ENCODE measurements around the gene CHURC1. TPM values are rescaled to one million over a fixed set of nuclear protein-coding genes. Genes with fewer than 3 reads are reported as not detected.

Gene CHURC1
- total and polyA plus RNA-seq, 2 of the 13 experiments (the other 11 are each of a cell fraction or from before 2014, with no cell fraction given), result 41.1 to 74.4 TPM

DNA sequence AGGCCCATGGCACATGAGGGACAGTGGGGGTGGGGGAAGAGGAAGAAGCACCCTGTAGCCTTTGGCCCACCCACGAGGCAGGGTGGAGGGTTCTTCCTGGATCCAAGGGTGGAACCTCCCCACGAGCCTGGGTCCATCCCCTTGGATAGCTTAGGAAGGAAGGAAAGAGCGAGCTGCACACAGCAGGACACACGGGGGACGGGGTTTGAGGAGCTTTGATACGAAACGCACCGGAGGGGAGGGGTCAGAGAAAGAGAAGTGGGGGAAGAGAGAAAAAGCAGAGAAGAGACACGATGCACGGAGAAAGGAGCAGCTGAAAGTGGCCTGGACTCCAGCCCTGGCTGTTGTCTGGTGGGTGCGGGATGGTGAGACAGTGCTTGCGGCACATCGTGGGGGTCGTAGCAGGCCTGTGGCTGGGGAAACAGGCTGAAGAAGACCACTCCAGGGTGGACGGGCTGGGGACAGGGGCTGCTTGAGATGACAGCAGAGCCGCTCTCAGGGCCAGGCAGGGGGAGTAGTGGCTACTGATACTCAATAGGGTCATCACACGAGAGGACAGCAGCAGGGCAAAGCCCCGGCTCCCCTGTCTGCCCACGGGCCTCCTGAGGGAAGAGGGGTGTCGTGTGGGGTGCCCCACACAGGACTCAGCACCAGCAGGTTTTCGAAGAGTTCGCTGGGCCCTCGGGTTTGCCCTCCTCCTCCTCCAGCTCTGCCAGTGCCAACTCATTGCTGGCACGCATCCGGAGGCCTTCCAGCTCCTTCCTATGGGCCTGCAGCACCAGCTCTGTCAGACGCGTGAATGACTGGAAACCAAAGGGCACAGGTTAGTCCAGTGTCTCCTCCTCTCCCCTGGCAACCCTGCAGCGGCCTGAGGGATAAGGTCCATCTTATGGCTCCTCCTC, 33.7 kb downstream of the CHURC1 start (continued):
- no peak for TF ChIP-seq ZNF362 (CRISPR knock-in tag; IDR thresholded peaks at IDR 0.05; ENCODE audit: borderline replicate concordance)
- no peak for TF ChIP-seq HDAC6 (IDR thresholded peaks at IDR 0.05; ENCODE audit: low read depth, low read length)
- no peak for TF ChIP-seq ZNF274 (CRISPR knock-in tag; IDR thresholded peaks at IDR 0.05)
- TF ChIP-seq, protein P1, sequence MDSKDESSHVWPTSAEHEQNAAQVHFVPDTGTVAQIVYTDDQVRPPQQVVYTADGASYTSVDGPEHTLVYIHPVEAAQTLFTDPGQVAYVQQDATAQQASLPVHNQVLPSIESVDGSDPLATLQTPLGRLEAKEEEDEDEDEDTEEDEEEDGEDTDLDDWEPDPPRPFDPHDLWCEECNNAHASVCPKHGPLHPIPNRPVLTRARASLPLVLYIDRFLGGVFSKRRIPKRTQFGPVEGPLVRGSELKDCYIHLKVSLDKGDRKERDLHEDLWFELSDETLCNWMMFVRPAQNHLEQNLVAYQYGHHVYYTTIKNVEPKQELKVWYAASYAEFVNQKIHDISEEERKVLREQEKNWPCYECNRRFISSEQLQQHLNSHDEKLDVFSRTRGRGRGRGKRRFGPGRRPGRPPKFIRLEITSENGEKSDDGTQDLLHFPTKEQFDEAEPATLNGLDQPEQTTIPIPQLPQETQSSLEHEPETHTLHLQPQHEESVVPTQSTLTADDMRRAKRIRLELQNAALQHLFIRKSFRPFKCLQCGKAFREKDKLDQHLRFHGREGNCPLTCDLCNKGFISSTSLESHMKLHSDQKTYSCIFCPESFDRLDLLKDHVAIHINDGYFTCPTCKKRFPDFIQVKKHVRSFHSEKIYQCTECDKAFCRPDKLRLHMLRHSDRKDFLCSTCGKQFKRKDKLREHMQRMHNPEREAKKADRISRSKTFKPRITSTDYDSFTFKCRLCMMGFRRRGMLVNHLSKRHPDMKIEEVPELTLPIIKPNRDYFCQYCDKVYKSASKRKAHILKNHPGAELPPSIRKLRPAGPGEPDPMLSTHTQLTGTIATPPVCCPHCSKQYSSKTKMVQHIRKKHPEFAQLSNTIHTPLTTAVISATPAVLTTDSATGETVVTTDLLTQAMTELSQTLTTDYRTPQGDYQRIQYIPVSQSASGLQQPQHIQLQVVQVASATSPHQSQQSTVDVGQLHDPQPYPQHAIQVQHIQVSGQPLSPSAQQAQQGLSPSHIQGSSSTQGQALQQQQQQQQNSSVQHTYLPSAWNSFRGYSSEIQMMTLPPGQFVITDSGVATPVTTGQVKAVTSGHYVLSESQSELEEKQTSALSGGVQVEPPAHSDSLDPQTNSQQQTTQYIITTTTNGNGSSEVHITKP (CRISPR knock-in tag; IDR thresholded peaks at IDR 0.05; ENCODE audit: low read depth), result 0 out of 2 replicates have a peak, but pooled peaks have one; percentile 31
- 0 out of 2 replicates have a peak, but pooled peaks have one; percentile 16 for TF ChIP-seq ZNF761 (CRISPR knock-in tag; conservative IDR thresholded peaks at IDR 0.05)
- TF ChIP-seq DMAP1 (CRISPR knock-in tag; IDR thresholded peaks at IDR 0.05), result 0 out of 2 replicates have a peak, but pooled peaks have one; percentile 54
- 0 out of 2 replicates have a peak, but pooled peaks have one; percentile 22 for TF ChIP-seq KDM2A (CRISPR knock-in tag; IDR thresholded peaks at IDR 0.05; ENCODE audit: borderline replicate concordance, low read depth)
- TF ChIP-seq ZNF441 (CRISPR knock-in tag; IDR thresholded peaks at IDR 0.05; ENCODE audit: borderline replicate concordance), result 0 out of 2 replicates have a peak, but pooled peaks have one; percentile 40
- TF ChIP-seq ARID5B (CRISPR knock-in tag; IDR thresholded peaks at IDR 0.05), result peak; percentile 61
- TF ChIP-seq ZNF138 (CRISPR knock-in tag; IDR thresholded peaks at IDR 0.05; ENCODE audit: low read depth), result no peak
- TF ChIP-seq SOX5 (CRISPR knock-in tag; IDR thresholded peaks at IDR 0.05; ENCODE audit: borderline replicate concordance), result peak; percentile 47; the same call in 1 of the 2 replicates
- peak; percentile 62; the same call in 1 of the 2 replicates for TF ChIP-seq ZFY (CRISPR knock-in tag; IDR thresholded peaks at IDR 0.05)
- TF ChIP-seq ZNF788 (CRISPR knock-in tag; IDR thresholded peaks at IDR 0.05; ENCODE audit: borderline replicate concordance), result 0 out of 2 replicates have a peak, but pooled peaks have one; percentile 5
- no peak for TF ChIP-seq HNRNPH1 (optimal IDR thresholded peaks at IDR 0.05; ENCODE audit: low read depth, low read length)
- peak; percentile 64 for TF ChIP-seq RARA (CRISPR knock-in tag; IDR thresholded peaks at IDR 0.05)
- TF ChIP-seq, protein P2, sequence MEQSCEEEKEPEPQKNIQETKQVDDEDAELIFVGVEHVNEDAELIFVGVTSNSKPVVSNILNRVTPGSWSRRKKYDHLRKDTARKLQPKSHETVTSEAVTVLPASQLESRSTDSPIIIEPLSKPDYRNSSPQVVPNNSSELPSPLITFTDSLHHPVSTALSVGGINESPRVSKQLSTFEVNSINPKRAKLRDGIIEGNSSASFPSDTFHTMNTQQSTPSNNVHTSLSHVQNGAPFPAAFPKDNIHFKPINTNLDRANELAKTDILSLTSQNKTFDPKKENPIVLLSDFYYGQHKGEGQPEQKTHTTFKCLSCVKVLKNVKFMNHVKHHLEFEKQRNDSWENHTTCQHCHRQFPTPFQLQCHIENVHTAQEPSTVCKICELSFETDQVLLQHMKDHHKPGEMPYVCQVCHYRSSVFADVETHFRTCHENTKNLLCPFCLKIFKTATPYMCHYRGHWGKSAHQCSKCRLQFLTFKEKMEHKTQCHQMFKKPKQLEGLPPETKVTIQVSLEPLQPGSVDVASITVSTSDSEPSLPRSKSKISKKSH (CRISPR knock-in tag; IDR thresholded peaks at IDR 0.05; ENCODE audit: borderline replicate concordance), result 0 out of 2 replicates have a peak, but pooled peaks have one; percentile 54
- TF ChIP-seq SKI (IDR thresholded peaks at IDR 0.05; ENCODE audit: partially characterized antibody), result peak; percentile 58
- TF ChIP-seq NR2F6 (IDR thresholded peaks at IDR 0.05), result peak; percentile 61
- peak; percentile 73 for TF ChIP-seq NR2F6 (CRISPR knock-in tag; IDR thresholded peaks at IDR 0.05)
